ENCODE data around the gene CHTF8.

DNA sequence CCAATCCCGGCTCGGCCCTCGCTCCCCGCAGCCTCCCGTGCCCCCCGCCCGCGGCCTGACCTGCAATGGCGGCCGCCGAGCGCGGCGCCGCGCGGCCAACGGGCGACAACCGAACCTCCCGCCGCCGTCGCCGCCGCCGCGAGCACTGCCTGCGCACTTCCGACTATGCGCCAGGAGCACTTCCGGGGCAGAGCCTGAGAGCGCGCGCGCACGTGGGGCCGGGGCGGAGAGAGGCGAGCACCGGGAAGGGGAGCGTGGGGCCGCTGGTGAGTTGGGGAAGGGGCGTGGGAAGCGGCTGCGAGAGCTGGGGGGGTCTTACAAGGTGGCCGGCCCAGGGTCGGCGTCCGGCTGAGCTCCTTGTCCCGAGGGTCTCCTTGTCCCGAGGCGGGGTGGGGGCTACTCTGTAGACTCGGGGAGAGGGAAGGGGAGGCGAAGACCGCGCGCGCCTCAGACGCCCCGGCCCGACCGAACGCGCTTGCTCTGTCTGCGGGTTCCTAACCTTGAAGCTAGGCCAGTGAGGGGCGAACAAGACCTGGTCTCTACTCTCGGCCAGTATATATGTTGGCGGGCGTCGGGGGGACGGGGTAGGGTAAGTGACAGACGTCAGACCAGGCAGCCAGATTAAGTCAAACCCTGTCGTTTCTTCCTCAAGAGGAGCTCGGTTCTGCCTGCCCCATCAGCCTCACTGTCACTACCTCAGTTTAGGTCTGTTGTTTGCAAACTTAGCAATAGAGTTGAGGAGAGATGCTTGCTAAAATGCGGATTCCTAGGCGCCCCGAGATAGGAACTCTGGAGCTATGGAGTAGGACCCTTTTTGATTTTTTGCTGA, at the start of gene CHTF8, which contains the start of gene UTP4:
- TF ChIP-seq, protein P1, sequence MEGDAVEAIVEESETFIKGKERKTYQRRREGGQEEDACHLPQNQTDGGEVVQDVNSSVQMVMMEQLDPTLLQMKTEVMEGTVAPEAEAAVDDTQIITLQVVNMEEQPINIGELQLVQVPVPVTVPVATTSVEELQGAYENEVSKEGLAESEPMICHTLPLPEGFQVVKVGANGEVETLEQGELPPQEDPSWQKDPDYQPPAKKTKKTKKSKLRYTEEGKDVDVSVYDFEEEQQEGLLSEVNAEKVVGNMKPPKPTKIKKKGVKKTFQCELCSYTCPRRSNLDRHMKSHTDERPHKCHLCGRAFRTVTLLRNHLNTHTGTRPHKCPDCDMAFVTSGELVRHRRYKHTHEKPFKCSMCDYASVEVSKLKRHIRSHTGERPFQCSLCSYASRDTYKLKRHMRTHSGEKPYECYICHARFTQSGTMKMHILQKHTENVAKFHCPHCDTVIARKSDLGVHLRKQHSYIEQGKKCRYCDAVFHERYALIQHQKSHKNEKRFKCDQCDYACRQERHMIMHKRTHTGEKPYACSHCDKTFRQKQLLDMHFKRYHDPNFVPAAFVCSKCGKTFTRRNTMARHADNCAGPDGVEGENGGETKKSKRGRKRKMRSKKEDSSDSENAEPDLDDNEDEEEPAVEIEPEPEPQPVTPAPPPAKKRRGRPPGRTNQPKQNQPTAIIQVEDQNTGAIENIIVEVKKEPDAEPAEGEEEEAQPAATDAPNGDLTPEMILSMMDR (IDR thresholded peaks at IDR 0.05), result no peak
- peak; percentile 97 to 98 for TF ChIP-seq POLR2A (IDR thresholded peaks at IDR 0.05)

Data from thyroid gland (tissue), 4 donors.